ENCODE measurements around the gene PDE6B.

DNA sequence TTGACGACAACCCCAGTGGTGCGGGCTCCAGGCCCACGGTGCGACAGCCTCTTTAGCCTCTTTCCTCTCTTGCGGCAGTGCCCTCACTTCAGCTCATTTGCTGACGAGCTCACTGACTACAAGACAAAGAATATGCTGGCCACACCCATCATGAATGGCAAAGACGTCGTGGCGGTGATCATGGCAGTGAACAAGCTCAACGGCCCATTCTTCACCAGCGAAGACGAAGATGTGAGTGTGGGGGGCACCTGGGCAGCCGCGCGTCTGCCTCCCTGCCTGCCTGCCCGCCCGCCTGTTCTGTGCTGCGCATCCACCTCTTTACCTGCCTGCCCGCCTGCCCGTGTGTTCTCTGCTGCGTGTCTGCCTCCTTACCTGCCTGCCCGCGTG, 9.2 kb downstream of the PDE6B start:
- no peak for TF ChIP-seq SAFB2 (CRISPR knock-in tag; IDR thresholded peaks at IDR 0.05; ENCODE audit: borderline replicate concordance, low read depth)
- TF ChIP-seq PRDM4 (CRISPR knock-in tag; IDR thresholded peaks at IDR 0.05; ENCODE audit: borderline replicate concordance): no peak
- TF ChIP-seq EZH2 (conservative IDR thresholded peaks at IDR 0.05; ENCODE audit: low read depth, low read length): no peak
- TF ChIP-seq JUN (CRISPR knock-in tag; IDR thresholded peaks at IDR 0.05): no peak
- TF ChIP-seq HIC2 (CRISPR knock-in tag; IDR thresholded peaks at IDR 0.05; ENCODE audit: low read depth): no peak
